T-cell (primary cell): Measurements from ENCODE around the gene RAET1E. TPM values are rescaled to one million over a fixed set of nuclear protein-coding genes. Genes with fewer than 3 reads are reported as not detected.
"Not testable (repeated sequence)": the region's sequence is repeated elsewhere in the genome, so short reads cannot be mapped to it uniquely, and the experiment has no call there.

Experiments
- ATAC-seq, 4 experiments: fragments of 200-7000 bp in 3 of 4; fragments of 150-1000 bp in 1 of 4; cut with Tn5 transposase; replicated peaks in 1 of 4; 1 replicate in 3 of 4; 2 replicates in 1 of 4; pipeline ENCODE4 v1.10.0; 2021; ENCODE audit warnings: moderate library complexity in 3 of 4, mild to moderate bottlenecking in 2 of 4, moderate number of reproducible peaks in 1 of 4
- CTCF ChIA-PET, 2 donors: fragments of 300-600 bp; sonication (Branson Sonifier 250); formaldehyde crosslinking; loops; one replicate each; lab custom pipeline; 2022; ENCODE audit warnings: antibody characterized with exemption in 2 of 2; lab: Charles Lee
- POLR2A ChIA-PET, 2 donors: fragments of 300-600 bp; sonication (Branson Sonifier 250); formaldehyde crosslinking; loops; one replicate each; lab custom pipeline; 2022; ENCODE audit warnings: antibody characterized with exemption in 2 of 2; lab: Charles Lee
- DNase-seq, 35 experiments: peaks; one replicate each; pipeline versions ENCODE4 v3.0.0 to v3.0.0-alpha.2; 2013 to 2023
- H3K27ac ChIP-seq: one replicate; pipeline ENCODE4 v1.5.1; 2013; ENCODE audit warnings: low read length
- H3K27me3 ChIP-seq, 2 experiments: replicated peaks in 1 of 2; 1 replicate in 1 of 2; 2 replicates in 1 of 2; pipeline versions ENCODE4 v1.6.1 to v1.7.0; 2013; ENCODE audit warnings: low read length in 1 of 2, mixed read lengths in 1 of 2; ENCODE audit not compliant: control insufficient read depth in 2 of 2, insufficient read depth in 2 of 2; ENCODE audit errors: extremely low read depth in 1 of 2
- H3K36me3 ChIP-seq, 2 donors: 1 replicate in 1 of 2; 2 replicates in 1 of 2; pipeline versions ENCODE4 v1.6.1 to v1.7.0; 2013; ENCODE audit warnings: low read length in 1 of 2; ENCODE audit not compliant: control insufficient read depth in 2 of 2, insufficient read depth in 1 of 2; ENCODE audit errors: extremely low read depth in 1 of 2
- H3K4me1 ChIP-seq, 2 experiments: 1 replicate in 1 of 2; 2 replicates in 1 of 2; pipeline versions ENCODE4 v1.6.1 to v1.7.0; 2013; ENCODE audit warnings: low read length in 2 of 2, mixed read lengths in 1 of 2; ENCODE audit not compliant: insufficient read depth in 2 of 2, control insufficient read depth in 1 of 2; ENCODE audit errors: extremely low read depth in 1 of 2
- H3K4me3 ChIP-seq, 2 donors: 1 replicate in 1 of 2; 2 replicates in 1 of 2; pipeline versions ENCODE4 v1.5.1 to v1.7.0; 2013; ENCODE audit warnings: mild to moderate bottlenecking in 2 of 2, low read length in 1 of 2, moderate library complexity in 1 of 2; ENCODE audit not compliant: control insufficient read depth in 1 of 2; ENCODE audit errors: extremely low read depth in 1 of 2
- H3K9me3 ChIP-seq: 2 replicates; pipeline ENCODE4 v1.7.0; 2013
- H3K27ac Mint-ChIP-seq, 2 donors: one replicate each; pipeline ENCODE4 v1.8.0; 2020 to 2021; ENCODE audit warnings: mild to moderate bottlenecking in 2 of 2, mixed read lengths in 2 of 2
- H3K27me3 Mint-ChIP-seq, 2 donors: one replicate each; pipeline ENCODE4 v1.8.0; 2021 to 2022; ENCODE audit warnings: mixed read lengths in 2 of 2
- H3K36me3 Mint-ChIP-seq: one replicate; pipeline ENCODE4 v1.8.0; 2021; ENCODE audit warnings: mixed read lengths
- H3K4me1 Mint-ChIP-seq, 3 donors: one replicate each; pipeline ENCODE4 v1.8.0; 2020 to 2022; ENCODE audit warnings: mixed read lengths in 3 of 3, mild to moderate bottlenecking in 1 of 3
- H3K4me3 Mint-ChIP-seq, 3 donors: one replicate each; pipeline ENCODE4 v1.8.0; 2020 to 2022; ENCODE audit warnings: mild to moderate bottlenecking in 3 of 3, mixed read lengths in 3 of 3, moderate library complexity in 3 of 3
- H3K9me3 Mint-ChIP-seq, 3 donors: one replicate each; pipeline ENCODE4 v1.8.0; 2020 to 2022; ENCODE audit warnings: mixed read lengths in 3 of 3
- WGBS: methylation state at CpG from one replicate; pipeline ENCODE4 v1.1.5; 2013; ENCODE audit warnings: missing lambda C conversion rate; ENCODE audit not compliant: insufficient coverage; 5-methylcytosine and 5-hydroxymethylcytosine counted together
- total RNA-seq, 35 experiments: library from RNA in 6 of 35; stranded (reverse) in 6 of 35; fragments of 120-200 nt in 1 of 35; gene quantifications; one replicate each; pipeline versions ENCODE4 v1.2.1 to v1.2.4 and lab custom pipeline; 2013 to 2026

RAET1E gene, protein sequence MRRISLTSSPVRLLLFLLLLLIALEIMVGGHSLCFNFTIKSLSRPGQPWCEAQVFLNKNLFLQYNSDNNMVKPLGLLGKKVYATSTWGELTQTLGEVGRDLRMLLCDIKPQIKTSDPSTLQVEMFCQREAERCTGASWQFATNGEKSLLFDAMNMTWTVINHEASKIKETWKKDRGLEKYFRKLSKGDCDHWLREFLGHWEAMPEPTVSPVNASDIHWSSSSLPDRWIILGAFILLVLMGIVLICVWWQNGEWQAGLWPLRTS
- total RNA-seq (not detected), total RNA-seq (lab: John Stamatoyannopoulos, UW) (0 to 0.09 (median 0) reads per million in 29 experiments)
- not detected for total RNA-seq (2013)

DNA sequence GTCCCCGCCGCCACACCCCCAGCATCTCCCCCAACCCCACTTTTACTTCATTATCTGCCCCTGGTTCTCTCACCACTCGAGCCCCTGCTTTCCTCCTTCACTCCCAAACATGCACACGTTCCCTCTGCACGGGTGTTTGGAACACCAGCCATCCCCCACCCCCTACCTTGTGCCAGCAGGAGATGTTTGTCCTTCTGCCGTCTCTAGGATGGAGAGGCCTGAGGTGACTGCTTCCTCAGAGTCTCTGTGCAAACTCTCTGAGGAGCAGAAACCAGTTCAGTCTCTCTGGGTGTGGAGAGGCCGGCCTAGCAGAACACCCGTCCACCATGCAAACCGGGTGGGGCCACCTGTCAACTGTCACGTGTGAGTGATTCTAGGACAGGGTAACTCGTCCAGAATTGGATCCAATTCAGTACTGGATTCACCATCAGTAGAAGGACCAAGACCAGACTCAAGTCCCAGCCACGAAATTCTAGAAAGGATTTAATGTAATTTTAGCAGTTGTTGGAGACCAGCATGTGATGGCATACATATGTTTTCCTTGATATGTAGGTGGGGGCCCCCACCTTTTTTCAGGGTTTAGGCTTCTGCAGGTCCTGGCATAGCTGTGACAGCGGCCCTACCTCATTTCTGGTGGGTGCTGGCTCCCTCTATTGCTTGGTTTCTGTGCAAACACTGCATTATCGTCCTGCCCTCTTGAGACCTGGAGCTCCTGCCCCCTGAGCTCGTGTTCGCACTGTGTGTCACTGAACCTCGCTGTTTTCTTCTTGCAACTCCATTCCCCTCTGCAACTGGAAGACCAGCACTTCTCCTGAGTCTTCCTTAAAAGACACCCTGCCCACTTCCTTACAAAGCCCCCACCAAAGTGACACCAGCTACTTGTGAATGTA is at the start of gene RAET1E:
TSS of gene RAET1E (minus strand) at position 259 of the 890 bp plus-strand sequence. CDS start 7,212 bp downstream, outside the sequence.
- H3K27me3 ChIP-seq = peaks cover 0 to 21% of the 10 kb centered on the region in 2 experiments
- ChIA-PET CTCF (no interaction called here), POLR2A (no interaction called here)
- Mint-ChIP-seq H3K4me1 (peaks cover 6 to 20% (median 11%) of the 10 kb centered on the region in 3 donors), H3K36me3 (no peaks in the 10 kb centered on the region), H3K9me3 (no peaks in the 10 kb centered on the region), H3K4me3 (peak within 1 kb of the TSS in 1 of 3 donors; percentile 7), H3K27ac (peak within 1 kb of the TSS in 1 of 2 donors; percentile 6), H3K27me3 (peaks cover 5 to 12% of the 10 kb centered on the region in 2 donors)
- no peak within 1 kb of the TSS for H3K27ac ChIP-seq
- H3K4me3 ChIP-seq = no peak within 1 kb of the TSS
- DNase-seq (no peak), ATAC-seq (no peak)
- peaks cover 0 to 15% of the 10 kb centered on the region in 2 experiments for H3K4me1 ChIP-seq
- no peaks in the 10 kb centered on the region for H3K36me3 ChIP-seq
- WGBS = 79% methylated on average over 9 of the region's 17 CpGs
- no peaks in the 10 kb centered on the region for H3K9me3 ChIP-seq

DNA sequence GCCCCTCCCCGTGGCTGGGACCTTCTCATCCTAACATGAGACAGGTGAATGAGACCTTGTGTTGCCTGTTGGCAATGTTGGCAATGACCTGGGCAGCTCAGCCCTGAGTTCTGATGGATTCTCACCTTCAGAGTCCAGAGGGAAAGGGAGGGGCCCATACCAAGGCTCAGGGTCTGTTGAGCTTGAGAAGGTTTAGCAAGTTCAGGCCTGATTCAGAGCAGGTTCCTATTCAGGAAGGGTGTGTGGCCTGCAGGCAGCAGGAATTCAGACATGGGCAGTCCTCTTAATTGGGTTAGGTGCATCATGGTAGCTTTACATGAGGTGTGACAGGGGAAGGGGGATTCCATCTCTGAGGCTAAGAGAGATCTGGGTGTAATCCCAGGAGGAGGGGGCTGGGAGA is 49.6 kb upstream of the RAET1E start:
- DNase-seq, H3K4me1 Mint-ChIP-seq, CTCF ChIA-PET, H3K4me1 ChIP-seq, H3K27ac Mint-ChIP-seq, H3K4me3 ChIP-seq, H3K36me3 ChIP-seq, H3K36me3 Mint-ChIP-seq, H3K27ac ChIP-seq, POLR2A ChIA-PET, ATAC-seq, H3K9me3 ChIP-seq, H3K9me3 Mint-ChIP-seq, H3K4me3 Mint-ChIP-seq: not testable (repeated sequence)
- H3K27me3 Mint-ChIP-seq = peaks cover 36 to 46% of the 10 kb centered on the region in 2 donors
- peaks cover 9 to 31% of the 10 kb centered on the region in 2 experiments for H3K27me3 ChIP-seq
- no CpG with 5 or more reads among the region's 1 CpG for WGBS

DNA sequence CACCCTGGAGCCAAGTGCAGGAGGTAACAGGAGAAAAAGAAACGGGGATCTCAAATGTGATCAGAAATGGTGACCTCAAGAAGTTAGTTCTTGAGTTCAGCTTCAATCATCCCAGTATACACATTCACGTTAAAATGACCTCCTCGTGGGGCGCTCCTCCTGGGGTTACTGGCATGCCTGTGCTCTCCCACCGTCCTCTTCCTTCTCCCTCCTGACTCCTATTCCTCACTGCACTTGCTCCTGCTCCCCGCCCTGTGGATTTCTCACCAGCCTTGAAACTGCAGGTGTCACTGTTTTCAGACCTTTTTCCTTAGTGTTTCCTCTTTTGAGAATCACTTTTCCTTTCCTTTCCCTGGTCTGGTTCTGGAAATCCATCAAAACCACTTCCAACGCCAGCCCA is 48.7 kb upstream of the RAET1E start:
- CTCF ChIA-PET, POLR2A ChIA-PET: not testable (repeated sequence)
- WGBS = 70% methylated on average over 5 of the region's 7 CpGs

DNA sequence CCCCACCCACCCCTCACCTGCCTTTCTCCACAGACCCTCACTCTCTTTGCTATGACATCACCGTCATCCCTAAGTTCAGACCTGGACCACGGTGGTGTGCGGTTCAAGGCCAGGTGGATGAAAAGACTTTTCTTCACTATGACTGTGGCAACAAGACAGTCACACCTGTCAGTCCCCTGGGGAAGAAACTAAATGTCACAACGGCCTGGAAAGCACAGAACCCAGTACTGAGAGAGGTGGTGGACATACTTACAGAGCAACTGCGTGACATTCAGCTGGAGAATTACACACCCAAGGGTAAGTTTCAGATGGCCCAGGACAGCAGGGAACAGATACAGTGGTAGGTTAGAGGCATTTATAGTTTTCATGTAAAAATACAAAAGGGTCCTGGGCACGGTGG is 47.4 kb upstream of the RAET1E start:
- Mint-ChIP-seq H3K4me1 (peaks cover 13 to 23% (median 16%) of the 10 kb centered on the region in 3 donors), H3K27me3 (peaks cover 18 to 30% of the 10 kb centered on the region in 2 donors)
- CTCF ChIA-PET, POLR2A ChIA-PET, H3K4me3 Mint-ChIP-seq, H3K27ac ChIP-seq, H3K9me3 Mint-ChIP-seq, H3K27ac Mint-ChIP-seq, H3K36me3 ChIP-seq, H3K36me3 Mint-ChIP-seq, H3K4me3 ChIP-seq, DNase-seq, ATAC-seq, H3K9me3 ChIP-seq: not testable (repeated sequence)
- H3K4me1 ChIP-seq = peaks cover 0 to 18% of the 10 kb centered on the region in 2 experiments
- no CpG with 5 or more reads among the region's 6 CpGs for WGBS
- H3K27me3 ChIP-seq = peaks cover 4 to 33% of the 10 kb centered on the region in 2 experiments

More for the DNA sequence above, 48.7 kb upstream of the RAET1E start:
- Mint-ChIP-seq H3K4me1 (peaks cover 6 to 12% (median 8%) of the 10 kb centered on the region in 3 donors), H3K27me3 (peaks cover 27 to 39% of the 10 kb centered on the region in 2 donors)
- H3K4me1 ChIP-seq, H3K9me3 Mint-ChIP-seq, H3K4me3 ChIP-seq, DNase-seq, H3K36me3 Mint-ChIP-seq, H3K27ac Mint-ChIP-seq, H3K4me3 Mint-ChIP-seq, H3K27ac ChIP-seq, H3K36me3 ChIP-seq, ATAC-seq, H3K9me3 ChIP-seq: not testable (repeated sequence)
- peaks cover 4 to 33% of the 10 kb centered on the region in 2 experiments for H3K27me3 ChIP-seq

DNA sequence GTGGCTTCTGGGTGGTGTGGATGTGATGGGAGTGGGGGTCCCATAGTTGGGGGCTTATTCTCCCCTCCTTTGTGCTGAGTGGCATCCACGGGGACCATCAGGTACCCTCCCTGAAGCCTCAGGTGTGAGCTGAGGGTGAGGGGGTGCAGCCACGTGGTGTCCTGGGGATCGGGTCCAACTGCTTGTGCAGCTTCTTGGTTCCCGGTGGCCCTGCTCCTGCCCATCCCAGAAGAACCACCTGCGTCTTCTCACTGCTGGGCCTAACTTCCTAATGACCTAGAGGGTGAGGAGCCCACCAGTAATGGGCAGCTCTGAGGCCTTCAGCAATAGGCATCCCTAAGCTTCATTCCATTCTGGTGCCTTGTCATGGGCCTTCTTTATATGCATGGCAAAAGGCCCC is 45.4 kb upstream of the RAET1E start:
- H3K9me3 ChIP-seq, ATAC-seq, H3K36me3 Mint-ChIP-seq, H3K36me3 ChIP-seq, H3K27ac Mint-ChIP-seq, H3K4me3 ChIP-seq, H3K9me3 Mint-ChIP-seq, POLR2A ChIA-PET, CTCF ChIA-PET, DNase-seq, H3K27ac ChIP-seq: not testable (repeated sequence)
- Mint-ChIP-seq H3K4me1 (peaks cover 23 to 39% (median 30%) of the 10 kb centered on the region in 3 donors), H3K27me3 (peaks cover 24 to 37% of the 10 kb centered on the region in 2 donors), H3K4me3 (peak overlapping the region; percentile 28 to 93 (median 91))
- 66% methylated on average over 3 of the region's 5 CpGs for WGBS
- H3K27me3 ChIP-seq = peaks cover 7 to 44% of the 10 kb centered on the region in 2 experiments
- peaks cover 0 to 29% of the 10 kb centered on the region in 2 experiments for H3K4me1 ChIP-seq

DNA sequence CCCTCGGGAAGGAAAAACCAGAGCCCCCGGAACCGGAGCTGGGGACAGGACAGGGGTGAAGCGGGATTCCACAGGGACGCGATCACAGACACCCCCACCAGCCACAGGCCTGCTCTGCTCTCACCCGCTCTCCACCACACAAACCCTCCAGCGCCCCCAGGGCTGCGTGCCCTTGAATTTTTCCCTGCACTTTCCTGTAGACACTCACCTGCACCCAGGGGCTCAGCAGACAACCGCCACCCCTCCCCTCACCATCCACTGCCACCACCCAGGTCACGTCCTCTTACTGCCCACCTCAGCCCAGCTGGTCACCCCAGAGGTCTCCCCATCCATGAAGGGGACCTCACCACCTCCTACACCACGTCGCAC is 44.5 kb upstream of the RAET1E start:
- H3K36me3 ChIP-seq = no peaks in the 10 kb centered on the region
- POLR2A ChIA-PET = no interaction called here
- Mint-ChIP-seq H3K9me3 (no peaks in the 10 kb centered on the region), H3K4me3 (peak overlapping the region; percentile 91 to 93 (median 91)), H3K27ac (no peak overlapping the region), H3K4me1 (peaks cover 30 to 45% (median 34%) of the 10 kb centered on the region in 3 donors), H3K27me3 (peaks cover 22 to 38% of the 10 kb centered on the region in 2 donors), H3K36me3 (no peaks in the 10 kb centered on the region)
- peak overlapping the region; percentile 66 to 74 for H3K4me3 ChIP-seq
- no peaks in the 10 kb centered on the region for H3K9me3 ChIP-seq
- peaks cover 0 to 38% of the 10 kb centered on the region in 2 experiments for H3K4me1 ChIP-seq
- ATAC-seq (no peak), DNase-seq (no peak)
- H3K27me3 ChIP-seq = peaks cover 10 to 47% of the 10 kb centered on the region in 2 experiments
- WGBS = 35% methylated on average over 11 of the region's 13 CpGs
- no peak overlapping the region for H3K27ac ChIP-seq
- CTCF ChIA-PET = no interaction called here
